Epithelial cell of esophagus (primary cell): ENCODE data around the gene EML3.
A peak's percentile ranks its signal among the peaks of the same experiment; 100 is the strongest.
"Not testable (repeated sequence)": the region's sequence is repeated elsewhere in the genome, so short reads cannot be mapped to it uniquely, and the experiment has no call there.

Experiments
- DNase-seq: peaks from one replicate; pipeline ENCODE4 v3.0.0; 2010; ENCODE audit warnings: low read depth
- H3K4me3 ChIP-seq: 2 replicates; pipeline ENCODE4 v1.5.1; 2011; ENCODE audit warnings: mild to moderate bottlenecking, low read length, control low read depth
- TF ChIP-seq, protein P1 (sequence below): IDR thresholded peaks from 2 replicates; pipeline ENCODE4 v1.5.1; 2011; ENCODE audit warnings: low read depth, mild to moderate bottlenecking, low read length, control low read depth, inconsistent platforms; ENCODE audit not compliant: insufficient read depth; ENCODE audit errors: missing control alignments

Gene EML3

GRCh38 chr11:62644220-62644619 lies 31.6 kb upstream of the EML3 start:
- TF ChIP-seq, protein P1, sequence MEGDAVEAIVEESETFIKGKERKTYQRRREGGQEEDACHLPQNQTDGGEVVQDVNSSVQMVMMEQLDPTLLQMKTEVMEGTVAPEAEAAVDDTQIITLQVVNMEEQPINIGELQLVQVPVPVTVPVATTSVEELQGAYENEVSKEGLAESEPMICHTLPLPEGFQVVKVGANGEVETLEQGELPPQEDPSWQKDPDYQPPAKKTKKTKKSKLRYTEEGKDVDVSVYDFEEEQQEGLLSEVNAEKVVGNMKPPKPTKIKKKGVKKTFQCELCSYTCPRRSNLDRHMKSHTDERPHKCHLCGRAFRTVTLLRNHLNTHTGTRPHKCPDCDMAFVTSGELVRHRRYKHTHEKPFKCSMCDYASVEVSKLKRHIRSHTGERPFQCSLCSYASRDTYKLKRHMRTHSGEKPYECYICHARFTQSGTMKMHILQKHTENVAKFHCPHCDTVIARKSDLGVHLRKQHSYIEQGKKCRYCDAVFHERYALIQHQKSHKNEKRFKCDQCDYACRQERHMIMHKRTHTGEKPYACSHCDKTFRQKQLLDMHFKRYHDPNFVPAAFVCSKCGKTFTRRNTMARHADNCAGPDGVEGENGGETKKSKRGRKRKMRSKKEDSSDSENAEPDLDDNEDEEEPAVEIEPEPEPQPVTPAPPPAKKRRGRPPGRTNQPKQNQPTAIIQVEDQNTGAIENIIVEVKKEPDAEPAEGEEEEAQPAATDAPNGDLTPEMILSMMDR = no peak
- no peak overlapping the region for H3K4me3 ChIP-seq
- no peak for DNase-seq

GRCh38 chr11:62632492-62632891 lies 19.9 kb upstream of the EML3 start:
- no peak overlapping the region for H3K4me3 ChIP-seq
- TF ChIP-seq, protein P1 = no peak
- no peak for DNase-seq

- peak; percentile 26 for DNase-seq
- TF ChIP-seq, protein P1 = peak; percentile 21
These were observed 15.1 kb upstream of the EML3 start for GRCh38 chr11:62627713-62628112.

DNA sequence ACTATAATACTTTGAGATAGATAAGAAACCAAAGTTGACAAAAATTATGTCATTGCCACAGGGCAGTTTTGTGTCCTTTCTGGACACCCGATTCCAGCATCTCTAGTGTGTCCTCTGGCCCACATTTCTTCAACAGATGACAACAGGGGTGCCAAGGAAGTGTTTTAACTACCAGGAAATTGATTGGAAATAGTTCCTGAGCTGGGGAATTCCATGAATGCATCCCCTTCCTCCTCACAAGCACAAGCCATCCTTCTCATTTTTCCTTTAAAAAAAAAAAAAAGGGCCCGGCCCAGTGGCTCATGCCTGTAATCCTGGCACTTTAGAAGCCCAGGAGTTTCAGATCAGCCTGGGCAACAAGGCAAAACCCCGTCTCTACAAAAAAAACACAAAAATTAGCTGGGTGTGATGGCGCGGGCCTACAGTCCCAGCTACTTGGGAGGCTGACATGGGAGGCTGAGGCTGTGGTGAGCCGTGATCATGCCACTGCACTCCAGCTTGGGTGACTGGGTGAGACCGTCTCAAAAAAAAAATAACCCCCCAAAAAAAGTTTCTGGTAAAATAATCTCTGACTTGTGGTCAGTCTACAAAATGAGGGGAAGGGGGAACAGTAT lies 10.0 kb upstream of the EML3 start:
- no peak for DNase-seq
- H3K4me3 ChIP-seq = no peak overlapping the region
- TF ChIP-seq, protein P1 = no peak

More at GRCh38 chr11:62627713-62628112, 15.1 kb upstream of the EML3 start:
- H3K4me3 ChIP-seq = no peak overlapping the region

GRCh38 chr11:62621567-62622470 lies 9.2 kb upstream of the EML3 start, which contains the start of gene B3GAT3:
Gene B3GAT3 (minus strand): TSS chr11:62621986. CDS start chr11:62621947, 39 bp downstream.
- H3K4me3 ChIP-seq = peak within 1 kb of the TSS; percentile 88
- TF ChIP-seq, protein P1 = no peak
- peak; percentile 99 for DNase-seq

DNA sequence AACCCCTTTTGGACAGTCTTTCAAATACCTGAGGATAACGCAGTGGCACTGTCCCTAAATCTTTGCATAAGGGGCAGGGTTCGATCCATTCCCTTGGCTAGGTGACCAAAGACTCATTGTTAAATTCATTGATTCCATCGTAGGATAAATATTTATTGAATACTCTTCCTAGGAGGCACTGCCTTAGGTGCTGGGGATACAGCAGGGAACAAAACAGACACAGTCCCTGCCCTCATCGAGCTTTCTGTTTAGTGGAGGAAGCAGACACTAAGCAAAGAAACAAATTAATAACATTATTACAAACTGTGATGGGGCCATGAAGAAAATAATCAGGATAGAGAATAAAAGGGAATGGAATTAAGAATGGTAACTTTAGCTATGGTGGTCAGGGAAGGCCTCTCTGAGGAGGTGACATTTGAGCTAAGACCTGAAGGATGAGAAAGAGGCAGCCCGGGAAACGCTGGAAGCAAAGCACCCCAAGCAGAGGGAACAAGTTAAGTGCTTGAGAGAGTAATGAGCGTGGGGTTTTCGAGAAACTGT lies 8.5 kb upstream of the EML3 start:
- no peak for DNase-seq
- TF ChIP-seq, protein P1 = no peak
- peak overlapping the region; percentile 88 for H3K4me3 ChIP-seq

DNA sequence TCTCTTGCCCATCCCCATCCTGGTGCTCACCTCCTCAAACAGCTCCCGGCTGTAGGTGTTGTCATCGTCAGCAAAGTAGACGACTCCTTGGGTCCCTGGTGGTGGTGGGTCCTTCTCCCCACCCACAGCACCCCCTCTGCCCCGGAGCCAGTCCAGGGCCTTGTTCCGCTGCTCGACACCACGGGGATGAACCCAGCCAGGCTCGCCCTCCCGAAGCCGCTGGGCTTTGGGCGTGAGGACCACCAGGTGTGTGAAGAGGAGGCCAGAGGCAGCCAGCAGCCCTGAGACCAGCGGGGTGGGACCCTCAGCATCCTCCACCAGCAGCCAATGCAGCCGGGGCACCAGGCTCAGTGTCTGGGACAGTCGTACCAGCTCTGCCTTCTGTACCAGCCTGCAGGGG lies 4.4 kb upstream of the EML3 start:
- DNase-seq, H3K4me3 ChIP-seq: not testable (repeated sequence)
